B cell (primary cell): Measurements from ENCODE around the gene LRRC74A. TPM values are rescaled to one million over a fixed set of nuclear protein-coding genes. Genes with fewer than 3 reads are reported as not detected.

Experiments used
- ATAC-seq: fragments of 200-7000 bp; cut with Tn5 transposase; one replicate; pipeline ENCODE4 v1.10.0; 2021; ENCODE audit warnings: low read depth, mild to moderate bottlenecking, moderate number of reproducible peaks, moderate library complexity
- CTCF ChIA-PET: fragments of 350-600 bp; sonication (Branson Sonifier 250); formaldehyde crosslinking; loops from one replicate; lab custom pipeline; 2021; ENCODE audit warnings: antibody characterized with exemption, inconsistent platforms; lab: Charles Lee
- POLR2A ChIA-PET: fragments of 350-600 bp; sonication (Branson Sonifier 250); formaldehyde crosslinking; loops from one replicate; lab custom pipeline; 2021; ENCODE audit warnings: antibody characterized with exemption; lab: Charles Lee
- DNase-seq: peaks from one replicate; pipeline ENCODE4 v3.0.0; 2013
- H2AFZ ChIP-seq: 2 replicates; pipeline ENCODE4 v1.6.1; 2012; ENCODE audit warnings: mild to moderate bottlenecking, low read depth, low read length; ENCODE audit not compliant: insufficient read depth, poor library complexity, severe bottlenecking
- H3K27ac ChIP-seq, 2 donors: 1 replicate in 1 of 2; 2 replicates in 1 of 2; pipeline ENCODE4 v1.5.1; 2012 to 2013; ENCODE audit warnings: low read length in 2 of 2, mild to moderate bottlenecking in 2 of 2, moderate library complexity in 1 of 2
- H3K27me3 ChIP-seq, 4 experiments: fragments of 200-600 bp in 1 of 4; sonication (generic) in 1 of 4; replicated peaks in 1 of 4; 1 replicate in 2 of 4; 2 replicates in 2 of 4; pipeline versions ENCODE4 v1.6.1 to v1.7.0; 2013 to 2016; ENCODE audit warnings: low read length in 3 of 4, mild to moderate bottlenecking in 2 of 4, mixed read lengths in 1 of 4, moderate library complexity in 1 of 4; ENCODE audit not compliant: insufficient read depth in 4 of 4, control insufficient read depth in 3 of 4; ENCODE audit errors: control extremely low read depth in 1 of 4
- H3K36me3 ChIP-seq, 2 experiments: replicated peaks in 1 of 2; 1 replicate in 1 of 2; 2 replicates in 1 of 2; pipeline versions ENCODE4 v1.6.1 to v1.7.1; 2013; ENCODE audit warnings: low read length in 1 of 2; ENCODE audit not compliant: insufficient read depth in 2 of 2, control insufficient read depth in 1 of 2; ENCODE audit errors: control extremely low read depth in 1 of 2, extremely low read depth in 1 of 2
- H3K4me1 ChIP-seq, 2 donors: fragments of 200-600 bp in 1 of 2; sonication (generic) in 1 of 2; 1 replicate in 1 of 2; 2 replicates in 1 of 2; pipeline versions ENCODE4 v1.5.1 to v1.6.1; 2013 to 2017; ENCODE audit warnings: low read length in 2 of 2; ENCODE audit not compliant: control insufficient read depth in 2 of 2, insufficient read depth in 2 of 2
- H3K4me2 ChIP-seq: replicated peaks from 2 replicates; pipeline ENCODE3; 2012; ENCODE audit warnings: mild to moderate bottlenecking, low read depth, low read length; ENCODE audit not compliant: poor library complexity, severe bottlenecking
- H3K4me3 ChIP-seq, 5 experiments: fragments of 200-600 bp in 1 of 5; sonication (generic) in 1 of 5; 1 replicate in 3 of 5; 2 replicates in 2 of 5; pipeline versions ENCODE4 v1.5.1 to v1.7.0; 2011 to 2016; ENCODE audit warnings: low read length in 4 of 5, mild to moderate bottlenecking in 4 of 5, low read depth in 2 of 5, control low read depth in 1 of 5, moderate library complexity in 1 of 5; ENCODE audit not compliant: insufficient read depth in 1 of 5; ENCODE audit errors: control extremely low read depth in 1 of 5, extremely low read depth in 1 of 5
- H3K79me2 ChIP-seq: fragments of 200-600 bp; sonication (generic); one replicate; pipeline ENCODE4 v1.6.0; 2016; ENCODE audit warnings: low read length; ENCODE audit not compliant: control insufficient read depth, insufficient read depth
- H3K9ac ChIP-seq: fragments of 200-600 bp; sonication (generic); 2 replicates; pipeline ENCODE4 v1.6.1; 2017; ENCODE audit warnings: mild to moderate bottlenecking, low read length, moderate library complexity
- H3K9me3 ChIP-seq, 3 donors: one replicate each; pipeline versions ENCODE4 v1.6.1 to v1.7.1; 2013; ENCODE audit warnings: low read length in 2 of 3; ENCODE audit not compliant: control insufficient read depth in 2 of 3, insufficient read depth in 1 of 3; ENCODE audit errors: control extremely low read depth in 1 of 3
- H4K20me1 ChIP-seq: 2 replicates; pipeline ENCODE4 v1.6.0; 2012; ENCODE audit warnings: mild to moderate bottlenecking, low read length; ENCODE audit not compliant: insufficient read depth, control insufficient read depth, poor library complexity, severe bottlenecking
- H3K27ac Mint-ChIP-seq: one replicate; pipeline ENCODE4 v1.8.0; 2021; ENCODE audit warnings: mixed read lengths
- H3K27me3 Mint-ChIP-seq: one replicate; pipeline ENCODE4 v1.8.0; 2021; ENCODE audit warnings: mixed read lengths
- H3K4me1 Mint-ChIP-seq: one replicate; pipeline ENCODE4 v1.8.0; 2021; ENCODE audit warnings: mixed read lengths
- H3K4me3 Mint-ChIP-seq: one replicate; pipeline ENCODE4 v1.8.0; 2021; ENCODE audit warnings: mixed read lengths
- H3K9me3 Mint-ChIP-seq: one replicate; pipeline ENCODE4 v1.8.0; 2022; ENCODE audit warnings: mixed read lengths; ENCODE audit not compliant: insufficient read depth
- EZH2 ChIP-seq: IDR thresholded peaks from 2 replicates; pipeline ENCODE4 v1.6.1; 2012; ENCODE audit warnings: borderline replicate concordance, low read depth, mild to moderate bottlenecking, moderate library complexity, low read length; ENCODE audit not compliant: insufficient read depth, poor library complexity, severe bottlenecking
- WGBS: methylation state at CpG from one replicate; pipeline ENCODE4 v1.1.5; 2013; ENCODE audit warnings: missing lambda C conversion rate; ENCODE audit not compliant: insufficient coverage; 5-methylcytosine and 5-hydroxymethylcytosine counted together
- intact Hi-C: fragments of 100-400 bp; cut with micrococcal nuclease; formaldehyde crosslinking; loops from one replicate; pipeline ENCODE4 v1.10.0; 2022
- polyA plus RNA-seq: library from polyadenylated mRNA; depleted of rRNA; stranded (reverse); fragments of >200 nt; gene quantifications from 2 replicates; pipeline ENCODE4 v1.2.3, GENCODE V29; 2012
- total RNA-seq, 2 donors: library from RNA; stranded (reverse); fragments of 120-200 nt in 1 of 2; gene quantifications; 1 replicate in 1 of 2; 2 replicates in 1 of 2; pipeline versions ENCODE4 v1.2.3 to v1.2.4, GENCODE V29; 2013 to 2022
- TF ChIP-seq, protein P1 (sequence below): fragments of 200-600 bp; IDR thresholded peaks from one replicate; pipeline ENCODE4 v1.8.0; 2022; ENCODE audit warnings: antibody characterized with exemption, mild to moderate bottlenecking

The LRRC74A gene
- total and polyA plus RNA-seq, 2 donors (not counting 1 experiment from before 2014, with no cell fraction given), result not detected

DNA sequence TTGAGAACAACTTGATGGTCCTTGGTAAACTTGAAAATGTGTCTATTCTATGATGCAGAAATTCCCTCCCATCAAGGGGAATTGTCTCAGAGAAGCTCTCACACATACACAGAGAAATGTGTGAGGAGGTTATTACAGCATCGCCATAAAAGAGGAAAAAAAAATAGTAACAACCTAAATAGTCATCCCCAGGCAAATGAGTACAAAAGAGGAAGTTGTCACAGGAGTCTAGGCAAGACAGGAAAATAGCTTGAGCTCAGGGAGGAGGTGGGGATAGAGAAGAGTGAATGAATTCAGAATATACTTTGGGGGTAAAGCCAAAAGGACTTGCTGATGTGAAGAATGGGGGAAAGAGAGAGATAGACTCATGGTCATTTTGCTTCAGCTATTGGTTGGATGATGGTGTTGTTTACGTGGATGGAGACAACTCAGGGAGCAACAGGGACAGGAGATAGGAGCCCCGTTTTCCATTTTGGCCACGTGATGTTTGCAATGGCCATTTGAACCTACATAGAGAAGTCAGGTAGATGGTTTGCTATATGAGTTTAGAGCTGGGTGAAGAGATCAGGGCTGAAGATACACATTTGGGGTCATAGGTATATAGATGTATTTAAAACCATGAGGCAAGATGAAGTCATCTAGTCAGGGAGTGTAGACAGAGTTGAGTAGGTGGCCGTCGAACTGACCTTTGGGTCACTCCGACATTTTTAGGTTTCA is 20.3 kb downstream of the LRRC74A start:
- Histone ChIP-seq H3K4me2 (no peak overlapping the region), H3K36me3 (no peaks in the 10 kb centered on the region), H3K9me3 (peaks cover 0 to 6% (median 0%) of the 10 kb centered on the region in 3 donors), H3K27ac (no peak overlapping the region), H2AFZ (no peak overlapping the region), H4K20me1 (no peaks in the 10 kb centered on the region), H3K79me2 (no peaks in the 10 kb centered on the region), H3K9ac (no peak overlapping the region), H3K4me1 (peaks cover 11 to 13% of the 10 kb centered on the region in 2 donors), H3K27me3 (peaks cover 0 to 6% (median 4%) of the 10 kb centered on the region in 4 experiments), H3K4me3 (no peak overlapping the region)
- Mint-ChIP-seq H3K9me3 (no peaks in the 10 kb centered on the region), H3K4me1 (peaks cover 19% of the 10 kb centered on the region), H3K4me3 (no peak overlapping the region), H3K27me3 (peaks cover 23% of the 10 kb centered on the region), H3K27ac (no peak overlapping the region)
- POLR2A ChIA-PET, result no interaction called here
- no peak for TF ChIP-seq EZH2
- TF ChIP-seq, protein P1, sequence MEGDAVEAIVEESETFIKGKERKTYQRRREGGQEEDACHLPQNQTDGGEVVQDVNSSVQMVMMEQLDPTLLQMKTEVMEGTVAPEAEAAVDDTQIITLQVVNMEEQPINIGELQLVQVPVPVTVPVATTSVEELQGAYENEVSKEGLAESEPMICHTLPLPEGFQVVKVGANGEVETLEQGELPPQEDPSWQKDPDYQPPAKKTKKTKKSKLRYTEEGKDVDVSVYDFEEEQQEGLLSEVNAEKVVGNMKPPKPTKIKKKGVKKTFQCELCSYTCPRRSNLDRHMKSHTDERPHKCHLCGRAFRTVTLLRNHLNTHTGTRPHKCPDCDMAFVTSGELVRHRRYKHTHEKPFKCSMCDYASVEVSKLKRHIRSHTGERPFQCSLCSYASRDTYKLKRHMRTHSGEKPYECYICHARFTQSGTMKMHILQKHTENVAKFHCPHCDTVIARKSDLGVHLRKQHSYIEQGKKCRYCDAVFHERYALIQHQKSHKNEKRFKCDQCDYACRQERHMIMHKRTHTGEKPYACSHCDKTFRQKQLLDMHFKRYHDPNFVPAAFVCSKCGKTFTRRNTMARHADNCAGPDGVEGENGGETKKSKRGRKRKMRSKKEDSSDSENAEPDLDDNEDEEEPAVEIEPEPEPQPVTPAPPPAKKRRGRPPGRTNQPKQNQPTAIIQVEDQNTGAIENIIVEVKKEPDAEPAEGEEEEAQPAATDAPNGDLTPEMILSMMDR, result no peak
- DNase-seq, result no peak
- 82% methylated on average over 6 of the region's 7 CpGs for WGBS
- intact Hi-C loops, result no loop called here
- no peak for ATAC-seq
- CTCF ChIA-PET, result interaction anchor here (1.1 to 1.9 kb wide), 2 partner anchors 26 to 225 kb away, joined by 3 to 7 read pairs; no protein-coding TSS in a partner anchor

DNA sequence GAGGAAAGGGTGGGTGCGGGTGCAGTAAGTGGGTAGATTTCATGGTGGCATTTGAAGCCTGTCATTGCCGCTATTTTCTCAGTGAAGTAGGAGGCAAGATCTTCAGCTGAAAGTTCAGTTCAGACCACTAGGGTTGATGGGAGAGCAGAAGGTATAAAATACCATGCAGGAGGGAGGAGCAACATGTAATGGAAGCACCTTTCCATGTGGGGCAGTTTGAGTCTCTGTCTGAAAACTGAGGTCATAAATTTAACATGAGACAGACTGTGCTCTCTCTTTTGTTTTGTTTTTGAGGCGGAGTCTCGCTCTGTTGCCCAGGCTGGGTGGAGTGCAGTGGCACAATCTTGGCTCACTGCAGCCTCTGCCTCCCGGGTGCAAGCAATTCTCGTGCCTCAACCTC is 22.7 kb downstream of the LRRC74A start:
- intact Hi-C loops, result no loop called here
- Histone ChIP-seq H3K4me1 (peaks cover 11 to 13% of the 10 kb centered on the region in 2 donors), H3K79me2 (no peaks in the 10 kb centered on the region), H3K27ac (no peak overlapping the region), H3K4me3 (no peak overlapping the region), H4K20me1 (no peaks in the 10 kb centered on the region), H3K36me3 (no peaks in the 10 kb centered on the region), H3K4me2 (no peak overlapping the region), H3K27me3 (no peaks in the 10 kb centered on the region), H3K9ac (no peak overlapping the region), H2AFZ (no peak overlapping the region), H3K9me3 (peaks cover 0 to 6% (median 0%) of the 10 kb centered on the region in 3 donors)
- H3K27me3 Mint-ChIP-seq, result peaks cover 20% of the 10 kb centered on the region
- WGBS, result 94% methylated on average over 4 of the region's 6 CpGs
- POLR2A ChIA-PET, result no interaction called here
- H3K4me1 Mint-ChIP-seq, result peaks cover 19% of the 10 kb centered on the region
- no peaks in the 10 kb centered on the region for H3K9me3 Mint-ChIP-seq
- TF ChIP-seq EZH2, result no peak
- TF ChIP-seq, protein P1, result no peak
- ATAC-seq (no peak), DNase-seq (no peak)
- no peak overlapping the region for H3K27ac Mint-ChIP-seq
- CTCF ChIA-PET, result interaction anchor here (0.6 kb wide), 1 partner anchor 316 kb away, joined by 4 read pairs; no protein-coding TSS in a partner anchor
- H3K4me3 Mint-ChIP-seq, result no peak overlapping the region
